Measurements from ENCODE around the gene CABP1. TPM values are rescaled to one million over a fixed set of nuclear protein-coding genes. Genes with fewer than 3 reads are reported as not detected.

Gene CABP1
- total and polyA plus RNA-seq, 4 donors, result 0.05 to 0.12 (median 0.08) TPM; not detected in 1

- H3K4me1 ChIP-seq (ENCODE audit: control insufficient read depth in 4 of 4, insufficient read depth in 4 of 4, low read length in 3 of 4), result no peaks in the 10 kb centered on the region
- H3K27me3 ChIP-seq (ENCODE audit: control insufficient read depth in 4 of 4, insufficient read depth in 4 of 4, low read length in 3 of 4), result peaks cover 0 to 2% (median 0%) of the 10 kb centered on the region in 4 donors
- WGBS, result 87% methylated on average over 2 of the region's 2 CpGs
- no peaks in the 10 kb centered on the region for H3K9me3 ChIP-seq (ENCODE audit: control insufficient read depth in 4 of 4, low read length in 3 of 4)
- no peak overlapping the region for H3K9ac ChIP-seq (ENCODE audit: low read depth in 1 of 2, low read length in 2 of 2)
- no peak overlapping the region for H3K4me3 ChIP-seq (ENCODE audit: low read depth in 1 of 3, low read length in 3 of 3)
- DNase-seq (ENCODE audit: low spot score), result no peak
- no peak overlapping the region for H3K27ac ChIP-seq (ENCODE audit: low read depth in 1 of 2, low read length in 2 of 2)
- no peak for TF ChIP-seq ATF3 (IDR thresholded peaks at IDR 0.05)
- no peak for TF ChIP-seq TAF1 (conservative IDR thresholded peaks at IDR 0.05)
- TF ChIP-seq RAD21 (IDR thresholded peaks at IDR 0.05), result no peak
- TF ChIP-seq HNF4A (conservative IDR thresholded peaks at IDR 0.05), result no peak
- TF ChIP-seq, protein P1, sequence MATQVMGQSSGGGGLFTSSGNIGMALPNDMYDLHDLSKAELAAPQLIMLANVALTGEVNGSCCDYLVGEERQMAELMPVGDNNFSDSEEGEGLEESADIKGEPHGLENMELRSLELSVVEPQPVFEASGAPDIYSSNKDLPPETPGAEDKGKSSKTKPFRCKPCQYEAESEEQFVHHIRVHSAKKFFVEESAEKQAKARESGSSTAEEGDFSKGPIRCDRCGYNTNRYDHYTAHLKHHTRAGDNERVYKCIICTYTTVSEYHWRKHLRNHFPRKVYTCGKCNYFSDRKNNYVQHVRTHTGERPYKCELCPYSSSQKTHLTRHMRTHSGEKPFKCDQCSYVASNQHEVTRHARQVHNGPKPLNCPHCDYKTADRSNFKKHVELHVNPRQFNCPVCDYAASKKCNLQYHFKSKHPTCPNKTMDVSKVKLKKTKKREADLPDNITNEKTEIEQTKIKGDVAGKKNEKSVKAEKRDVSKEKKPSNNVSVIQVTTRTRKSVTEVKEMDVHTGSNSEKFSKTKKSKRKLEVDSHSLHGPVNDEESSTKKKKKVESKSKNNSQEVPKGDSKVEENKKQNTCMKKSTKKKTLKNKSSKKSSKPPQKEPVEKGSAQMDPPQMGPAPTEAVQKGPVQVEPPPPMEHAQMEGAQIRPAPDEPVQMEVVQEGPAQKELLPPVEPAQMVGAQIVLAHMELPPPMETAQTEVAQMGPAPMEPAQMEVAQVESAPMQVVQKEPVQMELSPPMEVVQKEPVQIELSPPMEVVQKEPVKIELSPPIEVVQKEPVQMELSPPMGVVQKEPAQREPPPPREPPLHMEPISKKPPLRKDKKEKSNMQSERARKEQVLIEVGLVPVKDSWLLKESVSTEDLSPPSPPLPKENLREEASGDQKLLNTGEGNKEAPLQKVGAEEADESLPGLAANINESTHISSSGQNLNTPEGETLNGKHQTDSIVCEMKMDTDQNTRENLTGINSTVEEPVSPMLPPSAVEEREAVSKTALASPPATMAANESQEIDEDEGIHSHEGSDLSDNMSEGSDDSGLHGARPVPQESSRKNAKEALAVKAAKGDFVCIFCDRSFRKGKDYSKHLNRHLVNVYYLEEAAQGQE (IDR thresholded peaks at IDR 0.05), result no peak
- TF ChIP-seq SP1 (IDR thresholded peaks at IDR 0.05), result no peak
- no peak for TF ChIP-seq RXRA (IDR thresholded peaks at IDR 0.05)
- no peak for TF ChIP-seq EGR1 (IDR thresholded peaks at IDR 0.05; ENCODE audit: low read depth in 2 of 2)
- TF ChIP-seq FOXA1 (IDR thresholded peaks at IDR 0.05), result no peak
- TF ChIP-seq FOXA2 (IDR thresholded peaks at IDR 0.05), result no peak
- no peak for TF ChIP-seq HNF4G (IDR thresholded peaks at IDR 0.05)
- no peak for TF ChIP-seq YY1 (IDR thresholded peaks at IDR 0.05)
- TF ChIP-seq CTCF (IDR thresholded peaks at IDR 0.05; ENCODE audit: low read depth, low read length, missing input control), result no peak
- no peak for TF ChIP-seq NR2F2 (IDR thresholded peaks at IDR 0.05)
- TF ChIP-seq JUND (IDR thresholded peaks at IDR 0.05), result no peak
- no peak for TF ChIP-seq GABPA (IDR thresholded peaks at IDR 0.05 in 1 of 2, conservative IDR thresholded peaks at IDR 0.05 in 1 of 2)
- TF ChIP-seq ZBTB33 (IDR thresholded peaks at IDR 0.05), result no peak
- no peak for TF ChIP-seq MAX (IDR thresholded peaks at IDR 0.05)
- H3K36me3 ChIP-seq (ENCODE audit: control insufficient read depth in 4 of 4, insufficient read depth in 3 of 4, low read depth in 1 of 4, low read length in 3 of 4), result no peaks in the 10 kb centered on the region
Measured at GRCh38 chr12:120620624-120621023, 19.8 kb upstream of the CABP1 start.
